Fibroblast of upper back skin (primary cell): ENCODE data around the gene PRKRA.
"Not testable (repeated sequence)": the region's sequence is repeated elsewhere in the genome, so short reads cannot be mapped to it uniquely, and the experiment has no call there.

ENCODE experiments used
- DNase-seq: peaks from one replicate; pipeline ENCODE4 v3.0.0-alpha.2; 2013

The PRKRA gene

GRCh38 chr2:178413472-178414265 lies 37.3 kb downstream of the PRKRA start:
- peak; percentile 73 for DNase-seq

- not testable (repeated sequence) for DNase-seq
Observed at GRCh38 chr2:178412453-178412852, 38.5 kb downstream of the PRKRA start.

GRCh38 chr2:178412047-178412446 lies 38.9 kb downstream of the PRKRA start:
- no peak for DNase-seq

GRCh38 chr2:178409261-178409660 lies 41.7 kb downstream of the PRKRA start:
- DNase-seq = no peak

GRCh38 chr2:178404368-178404767 lies 46.6 kb downstream of the PRKRA start:
- DNase-seq = peak; percentile 59

- no peak for DNase-seq
Observed at GRCh38 chr2:178403671-178404306, 47.2 kb downstream of the PRKRA start.

GRCh38 chr2:178401994-178402437 lies 49.0 kb downstream of the PRKRA start:
- DNase-seq = no peak

- peak; percentile 49 for DNase-seq
Observed at GRCh38 chr2:178397002-178397605, 53.9 kb downstream of the PRKRA start.

- peak; percentile 47 for DNase-seq
Observed at GRCh38 chr2:178395941-178396570, 54.9 kb downstream of the PRKRA start.

GRCh38 chr2:178395295-178395694 lies 55.7 kb downstream of the PRKRA start:
- DNase-seq = no peak

- DNase-seq = no peak
Observed at GRCh38 chr2:178394859-178395258, 56.1 kb downstream of the PRKRA start.

- peak; percentile 9 for DNase-seq
Observed at GRCh38 chr2:178392215-178392614, 58.8 kb downstream of the PRKRA start.

GRCh38 chr2:178391701-178392100 lies 59.3 kb downstream of the PRKRA start:
- no peak for DNase-seq

GRCh38 chr2:178388287-178388686 lies 62.7 kb downstream of the PRKRA start:
- no peak for DNase-seq

- no peak for DNase-seq
Observed at GRCh38 chr2:178386986-178387597, 63.9 kb downstream of the PRKRA start.

GRCh38 chr2:178385595-178386148 lies 65.3 kb downstream of the PRKRA start:
- no peak for DNase-seq

- DNase-seq = no peak
Observed at GRCh38 chr2:178383718-178384117, 67.3 kb downstream of the PRKRA start.
